ENCODE data around the gene ANTKMT.

- TF ChIP-seq CTCF (IDR thresholded peaks at IDR 0.05) (no peak), EZH2 (IDR thresholded peaks at IDR 0.05) (no peak)
Measured at GRCh38 chr16:716768-717325, 4.1 kb upstream of the ANTKMT start.
